Jurkat, Clone E6-1 (cell line): ENCODE results near the gene VSTM4.

Source experiments
- DNase-seq: peaks from one replicate; pipeline ENCODE4 v3.0.0-alpha.2; 2011; ENCODE audit warnings: low read depth, low spot score
- H3K4me3 ChIP-seq: 2 replicates; pipeline ENCODE4 v1.5.1; 2011; ENCODE audit warnings: mild to moderate bottlenecking, low read length, control low read depth, moderate library complexity

VSTM4 gene

DNA sequence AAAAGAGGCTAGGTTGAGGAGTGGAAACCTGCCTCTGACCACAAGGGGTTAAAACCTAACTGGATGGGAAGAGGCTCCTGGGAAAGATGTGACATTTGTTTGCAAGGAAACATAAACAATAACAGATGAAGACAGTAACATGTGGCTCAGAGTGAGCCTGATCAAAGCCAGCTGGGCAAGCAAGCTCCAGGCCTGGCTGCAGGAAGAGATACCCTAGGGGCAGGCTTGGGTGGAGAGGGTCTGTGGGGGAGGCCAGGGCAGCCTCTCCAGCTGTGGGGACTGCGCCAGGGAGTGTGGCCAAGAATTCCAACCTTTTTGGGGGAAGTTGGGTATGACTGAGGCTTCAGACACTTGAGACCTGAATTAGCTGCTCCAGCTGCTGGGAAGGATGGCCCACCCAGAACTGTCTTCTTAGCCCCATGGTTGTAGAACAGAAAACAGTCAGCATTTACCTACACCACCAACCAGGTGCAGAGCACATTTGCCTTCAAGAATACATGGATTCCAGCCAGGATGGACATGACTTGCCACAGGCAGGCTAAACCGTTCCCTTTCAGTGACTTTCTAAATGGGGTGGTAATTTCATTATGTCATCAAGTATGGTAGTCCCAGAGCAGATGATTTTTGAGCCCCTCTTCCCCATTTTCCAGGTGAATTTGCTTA, 28.9 kb upstream of the VSTM4 start:
- no peak overlapping the region for H3K4me3 ChIP-seq
- no peak for DNase-seq

GRCh38 chr10:49143249-49143648, 27.9 kb upstream of the VSTM4 start:
- no peak overlapping the region for H3K4me3 ChIP-seq
- DNase-seq = no peak

DNA sequence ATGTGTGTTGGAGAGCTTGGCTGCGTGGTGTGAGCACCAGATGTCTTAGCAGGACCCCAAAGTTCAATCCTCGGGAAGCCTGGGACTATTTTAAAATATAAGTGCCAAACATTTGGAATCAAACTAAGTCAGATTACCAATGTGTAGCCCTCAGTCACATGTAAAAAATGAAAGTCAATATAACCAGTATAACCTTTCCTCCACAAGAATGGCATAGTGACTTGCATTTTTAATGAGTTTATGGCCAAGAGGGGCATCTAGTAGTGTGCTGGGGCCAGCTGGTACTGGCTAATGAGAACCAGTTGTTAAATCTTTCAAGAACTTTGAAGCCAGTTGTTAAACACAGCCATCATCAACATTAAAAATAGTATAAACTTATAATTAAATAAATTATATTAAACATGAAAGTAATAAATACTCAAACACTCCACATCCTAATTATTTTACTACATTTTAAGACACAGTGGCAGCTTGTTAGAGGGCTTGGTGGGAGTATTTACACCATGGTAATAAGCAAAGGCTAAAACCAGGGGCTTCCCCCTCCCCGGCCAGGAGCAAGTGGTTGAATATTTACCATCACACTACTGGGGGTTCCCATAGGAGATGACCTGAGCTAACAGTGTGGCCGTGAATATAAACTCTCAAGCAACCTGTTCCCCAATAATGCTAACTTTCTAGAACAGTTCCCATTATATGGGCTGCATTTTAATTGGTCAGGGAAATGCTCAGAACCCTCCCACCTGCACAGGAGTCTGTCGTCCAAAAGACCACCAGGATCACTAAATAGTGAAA, 26.4 kb upstream of the VSTM4 start:
- no peak overlapping the region for H3K4me3 ChIP-seq
- no peak for DNase-seq

DNA sequence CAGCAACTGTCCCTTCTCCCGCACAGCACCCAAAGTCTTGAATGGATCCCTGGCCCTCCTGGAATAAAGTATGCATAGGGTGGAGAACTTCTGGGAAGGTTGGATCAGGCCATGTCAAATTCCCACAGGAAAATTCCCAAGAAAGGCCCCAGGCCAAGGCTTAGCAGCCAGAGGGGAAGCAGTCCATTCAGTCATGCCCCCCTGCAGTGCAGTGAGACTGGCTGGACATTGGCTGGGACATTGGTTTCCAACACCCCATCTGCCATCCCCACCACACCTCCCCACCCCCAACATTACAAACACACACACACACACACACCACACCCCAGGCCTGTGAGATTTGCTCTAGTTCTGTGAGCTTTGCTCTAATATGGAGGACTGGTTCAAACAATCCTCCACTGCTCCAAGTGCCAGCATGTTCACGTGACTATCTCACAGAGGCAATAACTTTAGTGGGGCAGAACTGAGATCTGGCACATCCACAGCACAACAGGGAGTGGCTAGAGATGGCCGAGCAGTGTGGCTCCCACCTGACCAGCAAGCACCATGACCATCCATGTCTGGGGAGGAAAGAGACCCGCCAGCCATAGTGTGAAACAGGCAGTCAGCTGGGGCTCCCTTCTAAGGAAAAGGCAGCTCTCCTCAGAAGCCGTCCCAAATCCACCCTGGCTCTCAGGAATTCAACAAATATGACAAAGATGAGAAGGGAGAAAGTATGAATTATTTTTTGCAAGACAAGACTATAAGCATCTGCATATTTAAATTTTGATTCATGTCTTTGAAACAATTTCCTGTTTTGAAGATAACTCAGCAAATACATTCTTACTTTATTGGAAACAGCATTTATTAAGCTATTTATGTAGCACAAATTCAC, 25.2 kb upstream of the VSTM4 start:
- no peak overlapping the region for H3K4me3 ChIP-seq
- DNase-seq = no peak

DNA sequence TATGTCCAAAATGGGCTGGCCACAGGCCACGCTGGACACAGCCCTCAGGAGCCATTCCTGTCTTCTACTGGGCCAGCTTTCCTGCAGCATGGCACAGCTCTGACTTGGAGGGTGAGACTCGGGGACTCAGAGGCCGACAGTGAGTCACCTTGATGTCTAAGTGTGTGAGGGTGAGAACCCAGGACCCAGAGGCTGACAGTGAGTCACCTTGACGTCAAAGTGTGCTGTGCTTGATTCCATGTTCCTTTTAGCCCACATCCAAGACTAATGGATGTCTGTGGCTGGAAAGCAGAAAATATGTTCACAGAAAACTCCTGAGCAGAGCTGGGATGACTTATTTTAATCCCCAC, 24.5 kb upstream of the VSTM4 start:
- H3K4me3 ChIP-seq = no peak overlapping the region
- DNase-seq = no peak

- no peak overlapping the region for H3K4me3 ChIP-seq
- DNase-seq = no peak
These were observed 23.9 kb upstream of the VSTM4 start for GRCh38 chr10:49139028-49139845.

- H3K4me3 ChIP-seq = no peak overlapping the region
- no peak for DNase-seq
These were observed 23.1 kb upstream of the VSTM4 start for GRCh38 chr10:49138361-49138891.

DNA sequence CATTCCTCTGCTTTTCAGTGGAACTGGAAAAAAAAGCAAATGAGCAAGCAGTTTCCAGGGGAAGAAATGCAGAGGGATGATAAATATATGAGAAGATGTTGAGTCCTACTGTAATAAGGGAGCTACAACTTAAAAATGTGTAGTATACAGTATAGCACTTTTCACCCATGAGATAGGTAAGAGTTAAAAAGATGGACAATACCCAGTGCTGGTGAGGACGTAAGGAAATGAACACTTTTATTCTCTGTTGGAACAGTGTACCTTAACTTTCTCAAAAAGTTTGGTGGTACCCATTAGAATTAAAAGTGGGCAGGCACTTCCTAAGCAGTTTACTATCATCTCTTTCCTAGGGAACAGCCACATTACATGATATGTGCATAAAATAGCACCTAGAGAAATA, 21.2 kb upstream of the VSTM4 start:
- no peak for DNase-seq

GRCh38 chr10:49135575-49136313, 20.4 kb upstream of the VSTM4 start:
- no peak overlapping the region for H3K4me3 ChIP-seq
- no peak for DNase-seq

More for the DNA sequence above, 21.2 kb upstream of the VSTM4 start:
- no peak overlapping the region for H3K4me3 ChIP-seq

- DNase-seq = peak; percentile 15
These were observed 19.0 kb upstream of the VSTM4 start for GRCh38 chr10:49134327-49134726.

GRCh38 chr10:49133706-49134248, 18.5 kb upstream of the VSTM4 start, which contains the start of gene FAM170B:
Gene FAM170B, minus strand, starts transcription at chr10:49134021. Its CDS starts 103 bp downstream, at chr10:49133918.
- no peak for DNase-seq
- H3K4me3 ChIP-seq = no peak within 1 kb of the TSS

More at GRCh38 chr10:49134327-49134726, 19.0 kb upstream of the VSTM4 start:
- H3K4me3 ChIP-seq = no peak overlapping the region

- no peak overlapping the region for H3K4me3 ChIP-seq
- no peak for DNase-seq
These were observed 17.0 kb upstream of the VSTM4 start for GRCh38 chr10:49132362-49132737.

DNA sequence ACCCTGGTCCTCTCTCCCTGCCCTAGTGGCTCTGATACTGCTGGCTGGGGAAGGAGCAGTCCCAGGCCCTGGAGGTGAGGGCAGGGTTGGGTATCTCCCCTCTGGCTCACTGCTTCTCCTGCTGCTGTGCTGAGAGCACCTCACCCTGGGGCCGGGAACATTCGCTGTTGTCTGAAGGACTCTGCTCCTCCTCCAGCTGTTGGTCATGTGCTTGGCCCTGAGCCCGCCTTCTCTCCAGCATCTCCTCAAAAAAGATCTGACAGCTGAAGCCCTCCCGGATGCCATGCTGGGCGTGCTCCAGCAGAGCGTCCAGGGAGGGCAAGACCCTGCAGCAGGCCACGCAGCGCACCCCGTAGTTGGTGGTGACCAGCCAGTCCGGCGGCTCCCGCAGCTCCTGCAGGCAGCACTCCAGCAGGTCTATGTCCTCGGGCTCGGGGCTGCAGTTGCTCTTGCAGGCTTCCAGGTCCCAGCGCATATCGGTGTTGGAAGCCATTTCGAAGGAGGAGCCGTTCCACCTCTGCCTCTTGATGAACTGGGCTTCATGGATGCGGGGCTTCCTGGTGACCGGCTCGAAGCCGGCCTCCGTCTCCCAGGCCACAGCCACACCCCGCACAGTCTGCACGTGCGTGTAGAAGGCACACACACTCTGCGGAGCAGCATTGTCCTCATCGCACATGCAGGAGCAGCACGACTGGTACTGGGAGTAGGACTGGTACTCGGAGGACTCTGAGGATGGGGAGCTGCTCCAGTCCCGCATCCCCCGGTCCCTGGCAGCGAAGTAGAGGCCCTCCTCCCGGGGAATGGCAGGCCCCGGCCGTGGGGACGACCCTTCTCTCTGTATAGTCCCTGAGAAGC, 16.4 kb upstream of the VSTM4 start:
- no peak for DNase-seq

DNA sequence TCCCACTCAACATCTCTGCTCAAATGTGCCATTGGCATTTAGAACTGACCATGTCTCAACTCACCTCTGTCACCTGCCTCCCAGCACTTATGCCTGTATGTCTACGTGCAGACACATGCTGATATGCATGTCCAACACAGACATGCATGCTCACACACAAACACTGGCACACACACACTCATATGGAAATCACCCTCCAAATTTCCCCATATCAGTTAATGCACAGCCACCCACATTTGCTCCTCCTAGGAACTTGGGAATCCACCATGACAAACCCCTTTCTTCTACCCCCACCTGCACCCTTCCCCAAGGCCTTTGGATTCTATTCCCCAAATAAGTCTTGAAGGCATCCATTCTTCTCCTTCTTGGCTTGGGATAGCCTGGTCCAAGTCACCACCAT, 14.1 kb upstream of the VSTM4 start:
- no peak overlapping the region for H3K4me3 ChIP-seq
- DNase-seq = no peak

More for the DNA sequence above, 16.4 kb upstream of the VSTM4 start:
- H3K4me3 ChIP-seq = no peak overlapping the region

- H3K4me3 ChIP-seq = no peak overlapping the region
- DNase-seq = no peak
These were observed 13.5 kb upstream of the VSTM4 start for GRCh38 chr10:49128854-49129253.

GRCh38 chr10:49123981-49124950, 8.9 kb upstream of the VSTM4 start:
- no peak overlapping the region for H3K4me3 ChIP-seq
- DNase-seq = no peak
